Epithelial cell of esophagus (primary cell): ENCODE results near the gene DCN.

Experiments
- DNase-seq: peaks from one replicate; pipeline ENCODE4 v3.0.0; 2010; ENCODE audit warnings: low read depth
- H3K4me3 ChIP-seq: 2 replicates; pipeline ENCODE4 v1.5.1; 2011; ENCODE audit warnings: mild to moderate bottlenecking, low read length, control low read depth
- CTCF ChIP-seq: IDR thresholded peaks from 2 replicates; pipeline ENCODE4 v1.5.1; 2011; ENCODE audit warnings: low read depth, mild to moderate bottlenecking, low read length, control low read depth, inconsistent platforms; ENCODE audit not compliant: insufficient read depth; ENCODE audit errors: missing control alignments

DCN gene

GRCh38 chr12:91093341-91093740 is 89.3 kb downstream of the DCN start:
- no peak for DNase-seq

GRCh38 chr12:91091916-91092715 is 90.5 kb downstream of the DCN start:
- TF ChIP-seq CTCF, result no peak
- DNase-seq, result no peak
- H3K4me3 ChIP-seq, result no peak overlapping the region

More at GRCh38 chr12:91093341-91093740, 89.3 kb downstream of the DCN start:
- no peak for TF ChIP-seq CTCF
- H3K4me3 ChIP-seq, result no peak overlapping the region
